GM21515 (cell line): ENCODE results near the gene GRID1.
A peak's percentile ranks its signal among the peaks of the same experiment; 100 is the strongest.
"Not testable (repeated sequence)": the region's sequence is repeated elsewhere in the genome, so short reads cannot be mapped to it uniquely, and the experiment has no call there.

Source experiments
- ATAC-seq: cut with Tn5 transposase; IDR thresholded peaks from one replicate; pipeline ENCODE4 v1.9.1; 2021; ENCODE audit not compliant: unreplicated experiment

GRID1 gene

GRCh38 chr10:86392723-86393094 is 26.1 kb upstream of the GRID1 start:
- peak; percentile 54 for ATAC-seq

GRCh38 chr10:86391986-86392722 is 25.6 kb upstream of the GRID1 start:
- ATAC-seq: no peak

GRCh38 chr10:86391236-86391840 is 24.7 kb upstream of the GRID1 start:
- ATAC-seq: no peak

- ATAC-seq: no peak
Measured at GRCh38 chr10:86390337-86391120, 23.9 kb upstream of the GRID1 start.

GRCh38 chr10:86389441-86390193 is 23.0 kb upstream of the GRID1 start:
- peak; percentile 71 for ATAC-seq

GRCh38 chr10:86389109-86389440 is 22.5 kb upstream of the GRID1 start:
- not testable (repeated sequence) for ATAC-seq

GRCh38 chr10:86388119-86388704 is 21.6 kb upstream of the GRID1 start:
- no peak for ATAC-seq

- ATAC-seq: no peak
Measured at GRCh38 chr10:86387178-86387794, 20.7 kb upstream of the GRID1 start.

- ATAC-seq: no peak
Measured at GRCh38 chr10:86385806-86386205, 19.2 kb upstream of the GRID1 start.

- ATAC-seq: no peak
Measured at GRCh38 chr10:86377797-86378146, 11.2 kb upstream of the GRID1 start.

GRCh38 chr10:86376852-86377796 is 10.5 kb upstream of the GRID1 start:
- ATAC-seq: peak; percentile 96

GRCh38 chr10:86376403-86376802 is 9.8 kb upstream of the GRID1 start:
- no peak for ATAC-seq

- ATAC-seq: no peak
Measured at GRCh38 chr10:86375204-86375603, 8.6 kb upstream of the GRID1 start.

- no peak for ATAC-seq
Measured at GRCh38 chr10:86374664-86375063, 8.1 kb upstream of the GRID1 start.

GRCh38 chr10:86373828-86374227 is 7.2 kb upstream of the GRID1 start:
- no peak for ATAC-seq

GRCh38 chr10:86373251-86373650 is 6.7 kb upstream of the GRID1 start:
- ATAC-seq: no peak

- ATAC-seq: no peak
Measured at GRCh38 chr10:86372784-86373239, 6.2 kb upstream of the GRID1 start.

GRCh38 chr10:86372119-86372783 is 5.7 kb upstream of the GRID1 start:
- ATAC-seq: no peak

- no peak for ATAC-seq
Measured at GRCh38 chr10:86371691-86372090, 5.1 kb upstream of the GRID1 start.
